Measurements from ENCODE around the gene SLC16A3. TPM values are rescaled to one million over a fixed set of nuclear protein-coding genes. Genes with fewer than 3 reads are reported as not detected.

The SLC16A3 gene
- total RNA-seq, 4 donors from 2014 or later, result 10.5 to 36.0 (median 21.4) TPM

GRCh38 chr17:82237746-82238471 lies 9.1 kb downstream of the SLC16A3 start:
- no peak for DNase-seq (ENCODE audit: low spot score in 2 of 2)
- Histone ChIP-seq H3K4me1 (peaks cover 21 to 95% (median 72%) of the 10 kb centered on the region in 4 donors), H3K9me3 (no peaks in the 10 kb centered on the region), H3K36me3 (peaks cover 0 to 27% (median 0%) of the 10 kb centered on the region in 3 donors), H3K4me3 (no peak overlapping the region), H3K27ac (peak overlapping the region in 3 of 4 donors; percentile 80 to 91 (median 85)), H3K27me3 (no peaks in the 10 kb centered on the region)
- TF ChIP-seq EP300 (IDR thresholded peaks at IDR 0.05) (no peak), POLR2A (IDR thresholded peaks at IDR 0.05) (no peak)
- TF ChIP-seq, protein P1, sequence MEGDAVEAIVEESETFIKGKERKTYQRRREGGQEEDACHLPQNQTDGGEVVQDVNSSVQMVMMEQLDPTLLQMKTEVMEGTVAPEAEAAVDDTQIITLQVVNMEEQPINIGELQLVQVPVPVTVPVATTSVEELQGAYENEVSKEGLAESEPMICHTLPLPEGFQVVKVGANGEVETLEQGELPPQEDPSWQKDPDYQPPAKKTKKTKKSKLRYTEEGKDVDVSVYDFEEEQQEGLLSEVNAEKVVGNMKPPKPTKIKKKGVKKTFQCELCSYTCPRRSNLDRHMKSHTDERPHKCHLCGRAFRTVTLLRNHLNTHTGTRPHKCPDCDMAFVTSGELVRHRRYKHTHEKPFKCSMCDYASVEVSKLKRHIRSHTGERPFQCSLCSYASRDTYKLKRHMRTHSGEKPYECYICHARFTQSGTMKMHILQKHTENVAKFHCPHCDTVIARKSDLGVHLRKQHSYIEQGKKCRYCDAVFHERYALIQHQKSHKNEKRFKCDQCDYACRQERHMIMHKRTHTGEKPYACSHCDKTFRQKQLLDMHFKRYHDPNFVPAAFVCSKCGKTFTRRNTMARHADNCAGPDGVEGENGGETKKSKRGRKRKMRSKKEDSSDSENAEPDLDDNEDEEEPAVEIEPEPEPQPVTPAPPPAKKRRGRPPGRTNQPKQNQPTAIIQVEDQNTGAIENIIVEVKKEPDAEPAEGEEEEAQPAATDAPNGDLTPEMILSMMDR (IDR thresholded peaks at IDR 0.05), result no peak
- WGBS, 2 donors, result 74 to 80% methylated on average over 15 to 26 of the region's 34 CpGs

DNA sequence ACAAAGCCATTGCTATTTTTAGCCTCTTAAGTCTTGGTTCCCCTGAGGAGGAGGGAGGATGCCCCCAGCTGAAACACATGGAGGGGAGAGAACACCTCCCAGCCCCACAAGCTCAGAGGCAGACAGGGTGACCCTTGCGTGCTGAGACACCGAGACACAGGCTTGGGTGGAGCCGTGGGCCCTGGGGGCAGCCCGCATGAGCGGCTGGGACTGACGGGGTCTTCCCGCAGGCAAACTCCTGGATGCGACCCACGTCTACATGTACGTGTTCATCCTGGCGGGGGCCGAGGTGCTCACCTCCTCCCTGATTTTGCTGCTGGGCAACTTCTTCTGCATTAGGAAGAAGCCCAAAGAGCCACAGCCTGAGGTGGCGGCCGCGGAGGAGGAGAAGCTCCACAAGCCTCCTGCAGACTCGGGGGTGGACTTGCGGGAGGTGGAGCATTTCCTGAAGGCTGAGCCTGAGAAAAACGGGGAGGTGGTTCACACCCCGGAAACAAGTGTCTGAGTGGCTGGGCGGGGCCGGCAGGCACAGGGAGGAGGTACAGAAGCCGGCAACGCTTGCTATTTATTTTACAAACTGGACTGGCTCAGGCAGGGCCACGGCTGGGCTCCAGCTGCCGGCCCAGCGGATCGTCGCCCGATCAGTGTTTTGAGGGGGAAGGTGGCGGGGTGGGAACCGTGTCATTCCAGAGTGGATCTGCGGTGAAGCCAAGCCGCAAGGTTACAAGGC lies 9.8 kb downstream of the SLC16A3 start:
- Histone ChIP-seq H3K9me3 (no peaks in the 10 kb centered on the region), H3K4me1 (peaks cover 21 to 95% (median 78%) of the 10 kb centered on the region in 4 donors), H3K27me3 (no peaks in the 10 kb centered on the region), H3K36me3 (peaks cover 0 to 34% (median 5%) of the 10 kb centered on the region in 3 donors), H3K4me3 (peak overlapping the region in 1 of 4 donors; percentile 6), H3K27ac (peak overlapping the region in 3 of 4 donors; percentile 80 to 91 (median 85))
- WGBS, 2 donors, result 47 to 51% methylated on average over 32 of the region's 33 CpGs
- TF ChIP-seq POLR2A (IDR thresholded peaks at IDR 0.05), result no peak
- peak in 1 of 2 donors; percentile 19 for TF ChIP-seq EP300 (IDR thresholded peaks at IDR 0.05)
- peak; percentile 50 to 59 for DNase-seq (ENCODE audit: low spot score in 2 of 2)

GRCh38 chr17:82239401-82239925 lies 10.6 kb downstream of the SLC16A3 start:
- Histone ChIP-seq H3K27ac (peak overlapping the region in 3 of 4 donors; percentile 80 to 91 (median 85)), H3K4me1 (peaks cover 21 to 98% (median 79%) of the 10 kb centered on the region in 4 donors), H3K9me3 (no peaks in the 10 kb centered on the region), H3K36me3 (peaks cover 0 to 42% (median 11%) of the 10 kb centered on the region in 3 donors), H3K4me3 (no peak overlapping the region), H3K27me3 (no peaks in the 10 kb centered on the region)
- WGBS, 2 donors, result 73 to 81% methylated on average over 17 of the region's 17 CpGs
- TF ChIP-seq EP300 (IDR thresholded peaks at IDR 0.05) (peak in 1 of 2 donors; percentile 7), POLR2A (IDR thresholded peaks at IDR 0.05) (no peak)
- TF ChIP-seq, protein P1 (IDR thresholded peaks at IDR 0.05), result no peak
- no peak for DNase-seq (ENCODE audit: low spot score in 2 of 2)

- DNase-seq (ENCODE audit: low spot score in 2 of 2), result no peak
- no peak for TF ChIP-seq POLR2A (IDR thresholded peaks at IDR 0.05)
- WGBS, 2 donors, result 72 to 79% methylated on average over 11 to 21 of the region's 22 CpGs
- Histone ChIP-seq H3K36me3 (peaks cover 0 to 47% (median 17%) of the 10 kb centered on the region in 3 donors), H3K27ac (peak overlapping the region; percentile 70 to 91 (median 82)), H3K9me3 (no peaks in the 10 kb centered on the region), H3K27me3 (no peaks in the 10 kb centered on the region), H3K4me3 (no peak overlapping the region), H3K4me1 (peaks cover 21 to 97% (median 78%) of the 10 kb centered on the region in 4 donors)
Observed at GRCh38 chr17:82239926-82240505, 11.2 kb downstream of the SLC16A3 start.

DNA sequence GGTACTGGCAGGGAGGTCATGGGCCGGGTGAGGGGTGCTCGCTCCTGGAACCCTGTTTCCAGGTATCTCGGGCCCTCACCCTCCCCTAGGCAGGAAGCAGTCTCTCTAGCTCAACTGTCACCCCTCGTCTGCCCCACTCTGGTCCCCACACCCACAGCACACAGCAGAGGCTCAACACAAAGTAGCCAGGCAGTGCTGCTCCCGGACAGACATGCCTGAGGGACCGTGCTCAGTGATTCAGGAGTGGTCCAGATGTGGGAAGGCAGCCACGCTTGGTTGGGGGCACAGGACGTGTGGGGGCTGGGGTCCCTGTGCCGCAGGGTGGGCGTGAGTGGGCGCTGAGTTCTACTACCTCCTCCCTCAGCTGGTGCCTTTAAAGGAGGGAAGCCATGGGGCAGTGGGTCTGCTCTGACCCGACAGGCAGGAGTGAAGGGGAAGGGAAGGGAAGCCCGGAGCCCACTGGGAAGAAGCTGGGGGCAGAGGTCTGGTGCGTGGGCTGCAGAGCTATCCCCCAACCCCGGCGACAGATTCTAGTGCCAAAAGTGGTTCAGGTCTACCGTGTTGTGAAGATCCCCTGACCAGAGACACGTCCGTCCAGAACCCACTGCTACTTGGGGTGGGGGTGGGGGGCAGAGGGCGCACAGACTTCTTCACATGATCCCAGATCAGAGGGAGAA lies 11.8 kb downstream of the SLC16A3 start:
- peaks cover 0 to 54% (median 23%) of the 10 kb centered on the region in 3 donors for H3K36me3 ChIP-seq
- H3K27me3 ChIP-seq, result no peaks in the 10 kb centered on the region
- peak overlapping the region; percentile 70 to 91 (median 82) for H3K27ac ChIP-seq
- DNase-seq (ENCODE audit: low spot score in 2 of 2), result no peak
- no peak overlapping the region for H3K4me3 ChIP-seq
- H3K4me1 ChIP-seq, result peaks cover 21 to 95% (median 73%) of the 10 kb centered on the region in 4 donors
- TF ChIP-seq, protein P1 (IDR thresholded peaks at IDR 0.05), result no peak
- TF ChIP-seq EP300 (IDR thresholded peaks at IDR 0.05) (no peak), POLR2A (IDR thresholded peaks at IDR 0.05) (no peak)
- WGBS, 2 donors, result 49 to 67% methylated on average over 16 of the region's 20 CpGs
- H3K9me3 ChIP-seq, result no peaks in the 10 kb centered on the region
